Activated naive CD4-positive, alpha-beta T cell treated with Interleukin-2 at 50 U/mL for 16 hours (primary cell): Measurements from ENCODE around the gene PAPSS2.
"Not testable (repeated sequence)": the region's sequence is repeated elsewhere in the genome, so short reads cannot be mapped to it uniquely, and the experiment has no call there.

Experiments used
- DNase-seq: peaks from one replicate; pipeline ENCODE4 v3.0.0-alpha.2; 2020

PAPSS2 gene

DNA sequence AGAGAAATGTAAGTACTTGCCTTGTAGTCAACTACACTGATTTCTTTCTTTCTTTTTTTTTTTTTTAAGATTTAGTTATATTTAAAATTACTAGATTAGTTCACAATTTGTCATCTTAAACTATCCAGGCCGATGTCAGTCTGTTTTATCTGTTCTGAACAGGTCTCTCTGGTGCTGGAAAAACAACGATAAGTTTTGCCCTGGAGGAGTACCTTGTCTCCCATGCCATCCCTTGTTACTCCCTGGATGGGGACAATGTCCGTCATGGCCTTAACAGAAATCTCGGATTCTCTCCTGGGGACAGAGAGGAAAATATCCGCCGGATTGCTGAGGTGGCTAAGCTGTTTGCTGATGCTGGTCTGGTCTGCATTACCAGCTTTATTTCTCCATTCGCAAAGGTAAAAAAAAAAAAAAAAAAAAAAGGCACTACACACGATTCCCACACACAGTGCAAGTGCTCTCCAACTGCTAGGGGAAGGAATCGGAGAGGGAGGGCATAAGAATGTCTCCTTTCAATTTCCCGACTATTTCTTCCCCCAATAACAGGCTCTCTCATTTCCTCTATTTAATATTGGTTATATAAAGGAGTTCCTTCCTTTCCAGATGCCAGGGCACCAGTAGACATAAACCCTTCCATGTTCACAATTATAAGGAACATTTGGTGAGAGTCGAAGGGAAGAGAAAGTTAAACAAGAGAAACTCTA, 53.4 kb downstream of the PAPSS2 start:
- no peak for DNase-seq

DNA sequence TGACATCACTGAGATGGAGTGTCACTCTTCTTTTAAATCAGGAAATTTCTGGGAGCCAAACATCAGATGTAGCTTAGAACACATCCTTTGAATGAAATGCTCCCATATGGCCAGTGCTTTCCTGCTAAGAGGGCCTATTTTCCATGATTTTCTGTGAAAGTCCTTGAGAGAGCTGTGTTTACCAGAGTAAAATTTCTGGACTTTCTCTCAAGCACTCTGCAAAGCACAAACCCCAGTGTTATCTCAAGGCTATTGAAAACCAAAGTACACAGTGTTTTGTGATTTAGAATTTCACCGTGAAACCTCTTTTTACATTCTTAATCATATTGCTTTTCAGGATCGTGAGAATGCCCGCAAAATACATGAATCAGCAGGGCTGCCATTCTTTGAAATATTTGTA, 54.0 kb downstream of the PAPSS2 start:
- no peak for DNase-seq

DNA sequence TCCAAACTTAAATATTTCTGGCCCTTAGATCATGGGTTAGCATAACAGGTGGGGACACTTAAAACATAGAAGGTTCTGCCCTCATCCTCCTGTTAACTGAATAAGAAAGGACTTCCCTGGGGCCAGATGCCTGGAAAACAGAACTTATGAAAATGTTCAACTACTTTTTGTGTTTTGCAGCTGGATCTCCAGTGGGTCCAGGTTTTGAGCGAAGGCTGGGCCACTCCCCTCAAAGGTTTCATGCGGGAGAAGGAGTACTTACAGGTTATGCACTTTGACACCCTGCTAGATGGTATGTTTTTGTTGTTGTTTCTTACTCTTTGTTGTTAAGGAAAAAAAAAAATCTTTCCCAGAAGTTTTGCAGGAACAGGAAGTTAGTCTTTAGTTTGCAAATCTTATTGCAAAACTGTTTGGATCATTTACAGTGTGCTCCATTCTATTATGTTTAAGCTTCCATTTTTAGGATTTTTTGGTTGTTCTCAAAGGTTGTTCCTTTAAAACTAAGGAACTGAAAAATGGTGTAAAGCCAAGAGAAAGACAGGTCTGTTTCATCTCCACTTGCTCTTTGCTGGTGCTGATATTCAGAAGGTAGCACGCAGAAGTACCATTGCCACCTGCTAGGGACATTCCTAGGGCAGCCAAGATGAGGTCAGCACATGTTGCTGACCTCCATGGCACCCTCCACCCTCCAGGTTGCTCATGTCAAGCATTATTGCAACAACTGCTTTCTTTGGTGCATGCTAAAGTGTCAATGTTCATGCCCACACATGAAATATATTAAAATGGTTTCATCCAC, 56.1 kb downstream of the PAPSS2 start:
- DNase-seq = no peak

DNA sequence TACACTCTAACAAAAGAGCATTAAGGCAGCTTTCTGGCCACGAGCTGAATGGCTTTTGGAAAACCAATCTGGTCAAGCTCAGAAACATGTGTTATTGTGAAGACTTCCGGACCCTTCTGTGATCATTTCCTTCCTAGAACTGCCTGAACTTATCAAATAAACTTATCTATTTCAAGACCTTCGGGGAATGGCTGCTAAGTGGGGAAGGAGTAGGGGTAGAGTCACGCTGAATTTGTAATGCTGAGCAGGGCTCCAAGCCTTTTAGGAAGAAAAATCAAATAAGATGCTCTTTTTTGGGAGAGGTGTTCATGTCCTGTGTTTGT, 56.6 kb downstream of the PAPSS2 start:
- no peak for DNase-seq

DNA sequence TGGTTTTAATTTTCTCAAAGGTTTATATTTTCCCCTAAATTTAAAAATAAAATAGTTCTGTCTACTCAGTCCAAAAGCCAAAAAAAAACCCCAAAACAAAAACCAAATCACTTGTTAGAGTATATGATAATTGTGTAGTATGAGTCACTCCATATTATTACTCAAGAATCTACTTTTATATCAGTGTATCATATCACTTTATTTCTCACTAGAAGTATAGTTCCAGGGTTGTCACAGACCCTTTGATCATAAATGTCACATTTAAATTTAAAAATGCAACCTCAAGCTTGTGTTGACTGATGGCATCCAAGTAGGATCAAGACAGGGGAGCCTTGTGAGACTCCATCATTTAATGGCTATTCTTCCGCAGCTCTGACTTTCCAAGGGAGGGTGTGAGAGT, 61.0 kb downstream of the PAPSS2 start:
- no peak for DNase-seq

DNA sequence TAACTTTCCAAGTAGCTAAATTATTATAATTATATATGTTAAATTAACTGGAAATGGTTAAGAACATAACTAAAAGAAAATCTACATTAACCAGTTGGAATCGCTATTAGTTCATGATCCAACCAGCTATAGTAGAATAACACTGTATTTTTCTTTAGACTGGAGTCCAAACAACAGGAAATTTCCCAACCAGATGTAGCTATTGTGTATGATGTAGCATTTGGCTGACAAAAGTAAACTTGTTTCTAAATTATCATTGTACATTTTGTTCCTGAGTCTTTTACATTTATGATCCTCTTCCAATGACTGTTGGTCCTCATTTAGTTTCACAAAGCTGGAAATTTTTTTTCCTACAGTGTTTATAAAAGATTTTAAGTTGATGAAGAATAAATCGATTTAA, 62.1 kb downstream of the PAPSS2 start:
- DNase-seq = no peak

GRCh38 chr10:87722716-87723115, 63.0 kb downstream of the PAPSS2 start:
- no peak for DNase-seq

DNA sequence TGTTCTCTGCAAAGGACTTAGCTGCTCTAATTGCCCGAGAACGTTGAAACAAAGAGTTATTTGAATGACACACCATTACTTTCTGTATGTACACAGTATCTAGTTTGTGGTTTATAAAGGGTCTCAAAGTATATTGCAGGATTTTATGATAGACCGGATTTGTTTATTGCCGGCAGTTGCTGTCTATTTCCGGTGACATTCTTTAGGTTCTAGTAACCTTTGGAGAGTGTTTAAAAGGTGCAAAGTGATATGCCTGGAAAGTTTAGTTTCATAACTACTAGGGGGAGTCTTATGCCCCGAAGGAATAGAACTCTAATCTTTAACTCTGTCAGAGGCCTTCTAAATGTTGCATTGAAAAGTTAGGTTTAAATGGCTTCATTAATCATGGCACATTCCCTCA, 63.8 kb downstream of the PAPSS2 start:
- no peak for DNase-seq

- no peak for DNase-seq
Observed at GRCh38 chr10:87724789-87725188, 65.1 kb downstream of the PAPSS2 start.

DNA sequence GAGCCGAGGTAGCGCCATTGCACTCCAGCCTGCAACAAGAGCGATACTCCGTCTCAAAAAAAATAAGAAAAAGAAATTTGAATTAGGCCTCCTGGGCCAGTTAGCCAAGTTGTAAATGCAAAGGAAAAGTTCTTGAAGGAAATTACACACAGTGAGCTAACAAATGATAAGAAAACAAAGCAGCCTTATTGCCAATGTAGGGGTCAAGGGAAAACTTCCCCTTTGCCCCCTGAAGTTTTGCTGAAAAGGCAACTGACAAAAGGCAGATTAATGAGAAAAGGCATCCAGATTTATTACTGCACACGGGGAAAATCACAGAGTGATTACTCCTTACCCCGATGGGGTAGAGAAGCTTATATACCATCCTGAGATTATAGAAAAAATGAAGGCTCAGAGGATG, 70.3 kb downstream of the PAPSS2 start:
- no peak for DNase-seq

- no peak for DNase-seq
Observed at GRCh38 chr10:87733081-87733480, 73.4 kb downstream of the PAPSS2 start.

DNA sequence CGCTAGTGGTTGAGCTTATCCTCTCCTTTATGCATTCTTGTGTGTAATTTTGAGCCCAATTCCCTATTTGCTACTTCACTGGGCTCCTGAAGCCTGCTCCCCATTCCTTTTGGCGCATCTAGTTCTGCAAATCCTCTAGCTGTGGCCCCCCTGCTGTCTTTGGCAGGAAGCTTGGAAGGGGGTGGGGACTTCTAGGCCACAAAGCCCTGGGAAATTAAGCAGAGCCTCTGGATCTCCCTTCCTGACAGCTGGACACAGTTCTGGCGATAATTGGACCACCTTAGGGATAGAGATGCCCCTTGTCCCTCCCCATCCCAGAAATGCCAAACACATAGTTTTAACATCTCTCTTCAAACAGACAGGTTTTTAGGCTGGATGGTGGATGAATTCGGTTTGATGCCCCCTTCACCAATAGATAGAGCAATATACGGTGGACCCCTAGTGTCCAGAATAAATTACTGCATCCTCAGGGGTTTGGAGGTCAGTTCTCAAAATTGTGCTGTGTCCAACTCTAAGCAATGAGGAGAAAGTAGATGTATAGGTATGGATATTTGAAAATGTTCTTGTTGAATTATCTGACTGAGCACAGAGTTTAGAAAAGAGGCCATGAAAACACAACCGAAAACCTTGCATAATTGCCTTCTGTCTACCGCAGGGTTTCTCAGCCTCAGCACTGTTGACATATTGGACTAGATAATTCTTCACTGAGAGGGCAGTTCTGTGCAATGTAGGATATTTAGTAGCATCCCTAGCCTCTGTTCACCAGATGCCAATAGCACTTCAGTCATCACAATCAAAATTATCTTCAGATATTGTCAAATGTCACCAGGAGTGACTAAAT, 75.5 kb downstream of the PAPSS2 start:
- DNase-seq = no peak

- DNase-seq = not testable (repeated sequence)
Observed at GRCh38 chr10:87738253-87738652, 78.6 kb downstream of the PAPSS2 start.

DNA sequence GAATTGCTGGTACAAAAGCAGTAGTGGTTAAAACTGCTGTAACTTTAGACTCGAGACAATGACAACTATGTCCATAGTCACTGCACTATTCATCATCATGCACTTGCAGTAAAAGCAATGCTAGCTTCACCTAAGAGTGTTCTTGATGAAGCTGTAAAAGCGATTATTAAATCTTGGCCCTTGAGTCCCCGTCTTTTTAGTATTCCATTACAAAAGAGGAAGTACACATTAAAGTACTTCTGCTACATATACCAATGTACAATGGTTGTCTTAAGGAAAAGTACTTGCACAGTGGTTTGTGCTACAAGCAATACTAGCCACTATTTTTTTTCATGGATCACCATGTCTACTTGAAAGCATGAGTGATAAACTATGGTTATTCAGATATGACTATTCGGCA, 80.0 kb downstream of the PAPSS2 start:
- no peak for DNase-seq

DNA sequence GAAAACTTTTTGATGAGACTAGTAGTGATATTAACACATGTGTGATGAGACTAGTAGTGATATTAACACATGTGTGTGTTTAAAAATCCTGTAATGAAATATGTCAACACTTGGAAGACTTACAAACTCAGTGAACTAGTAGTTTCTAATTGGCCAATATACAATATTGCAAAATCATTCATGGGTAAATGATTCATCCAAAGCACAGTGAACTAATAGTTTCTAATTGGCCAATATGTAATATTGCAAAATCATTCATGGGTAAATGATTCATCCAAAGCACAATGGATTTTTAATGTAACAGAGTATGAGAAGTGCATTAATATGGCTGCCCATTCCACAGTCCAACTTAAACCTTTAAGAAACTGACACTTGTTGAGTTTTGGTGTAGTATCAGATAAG, 80.6 kb downstream of the PAPSS2 start:
- DNase-seq = no peak

- DNase-seq = not testable (repeated sequence)
Observed at GRCh38 chr10:87742992-87743610, 83.4 kb downstream of the PAPSS2 start.

GRCh38 chr10:87744606-87745005, 84.9 kb downstream of the PAPSS2 start:
- DNase-seq = no peak

GRCh38 chr10:87746911-87747310, 87.2 kb downstream of the PAPSS2 start:
- DNase-seq = no peak

- DNase-seq = not testable (repeated sequence)
Observed at GRCh38 chr10:87748244-87748643, 88.6 kb downstream of the PAPSS2 start.

DNA sequence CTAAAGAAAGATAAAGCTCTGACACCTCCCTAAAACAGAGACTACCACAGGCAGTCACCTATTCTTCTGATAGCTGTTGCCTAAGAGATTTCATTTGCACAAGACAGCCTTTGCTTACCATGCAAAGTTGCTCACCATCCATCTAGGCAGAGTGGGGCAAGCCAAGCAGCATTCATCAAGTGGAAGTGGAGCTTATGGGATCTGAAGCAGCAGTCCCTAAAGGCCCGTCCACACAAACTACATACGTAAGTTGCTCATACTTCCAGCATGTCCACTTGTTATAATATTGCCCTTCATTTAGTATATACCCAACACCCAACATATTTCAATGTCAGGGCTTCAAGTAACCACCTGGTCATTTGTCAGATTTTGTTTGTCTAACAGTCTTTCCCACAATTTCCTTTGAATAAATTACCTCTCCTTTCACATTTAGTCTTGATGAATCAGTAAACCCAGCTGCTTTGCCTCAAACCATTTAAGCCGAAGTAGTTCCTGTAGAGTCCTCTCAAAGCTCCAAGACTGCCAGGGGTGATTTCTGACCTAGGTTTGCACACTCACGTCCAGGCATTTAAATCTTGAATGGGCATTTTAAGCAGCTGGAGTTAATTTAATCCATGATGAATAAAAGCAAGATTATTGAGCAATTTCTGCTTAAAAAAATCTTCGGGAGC, 90.5 kb downstream of the PAPSS2 start:
- DNase-seq = no peak

DNA sequence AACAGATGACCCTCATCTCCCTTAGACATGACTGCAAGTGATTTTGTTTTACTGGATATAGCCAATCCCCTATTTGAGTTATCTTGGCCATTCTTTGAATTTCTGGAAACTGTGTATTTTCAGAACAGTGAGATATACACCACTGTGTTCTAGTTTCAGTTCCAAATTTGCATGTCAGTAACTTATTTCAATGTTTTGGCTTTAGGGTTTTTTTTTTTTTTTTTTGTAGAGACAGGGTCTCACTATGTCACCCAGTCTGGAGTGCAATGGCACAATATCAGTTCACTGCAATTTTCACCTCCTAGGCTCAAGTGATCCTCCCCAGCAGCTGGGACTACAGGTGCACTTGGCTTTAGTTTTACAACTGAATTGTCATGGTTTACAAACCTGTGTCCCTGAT, 91.1 kb downstream of the PAPSS2 start:
- DNase-seq = no peak

- DNase-seq = no peak
Observed at GRCh38 chr10:87751274-87751673, 91.6 kb downstream of the PAPSS2 start.

DNA sequence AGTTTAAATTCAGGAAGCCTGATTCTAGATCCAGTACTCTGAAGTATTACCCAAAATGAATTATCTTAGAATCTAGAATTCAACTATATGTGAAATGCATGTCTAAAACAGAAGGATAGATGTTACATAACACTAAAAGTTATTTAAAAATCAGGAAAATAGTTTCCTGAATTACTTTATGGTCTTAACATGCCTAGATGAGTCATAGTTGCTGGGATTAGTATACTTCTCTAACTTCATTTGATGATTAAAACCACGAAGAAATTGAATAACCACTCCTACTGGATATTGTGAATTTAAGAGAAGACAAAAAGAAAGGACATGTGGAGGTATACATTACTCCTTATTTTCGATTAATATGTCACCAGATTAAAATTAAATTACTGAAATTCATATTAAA, 92.9 kb downstream of the PAPSS2 start:
- no peak for DNase-seq
